WERI-Rb-1 (cell line): ENCODE measurements around the gene ALOXE3.

Experiments used
- DNase-seq: peaks from one replicate; pipeline ENCODE4 v3.0.0-alpha.2; 2020
- H3K27ac ChIP-seq: fragments of 250-450 bp; sonication (Bioruptor Pico); 2 replicates; pipeline ENCODE4 v1.5.1; 2020; ENCODE audit warnings: mild to moderate bottlenecking, moderate library complexity
- H3K27me3 ChIP-seq: fragments of 250-450 bp; sonication (Bioruptor Pico); 2 replicates; pipeline ENCODE4 v1.5.1; 2021; ENCODE audit warnings: mild to moderate bottlenecking, low read depth, moderate library complexity; ENCODE audit not compliant: insufficient read depth, severe bottlenecking
- H3K36me3 ChIP-seq: fragments of 250-450 bp; sonication (Bioruptor Pico); 2 replicates; pipeline ENCODE4 v1.5.1; 2020; ENCODE audit warnings: mild to moderate bottlenecking, moderate library complexity
- H3K4me3 ChIP-seq: 2 replicates; pipeline ENCODE4 v1.5.1; 2011; ENCODE audit warnings: low read depth, mild to moderate bottlenecking, control low read depth, low read length
- H3K9me3 ChIP-seq: fragments of 250-450 bp; sonication (Bioruptor Pico); 2 replicates; pipeline ENCODE4 v1.5.1; 2021; ENCODE audit warnings: mild to moderate bottlenecking, moderate library complexity; ENCODE audit not compliant: severe bottlenecking
- TF ChIP-seq, protein P1 (sequence below): IDR thresholded peaks from 2 replicates; pipeline ENCODE4 v1.5.1; 2011; ENCODE audit warnings: low read depth, mild to moderate bottlenecking, control low read depth, inconsistent platforms, low read length

ALOXE3 gene

DNA sequence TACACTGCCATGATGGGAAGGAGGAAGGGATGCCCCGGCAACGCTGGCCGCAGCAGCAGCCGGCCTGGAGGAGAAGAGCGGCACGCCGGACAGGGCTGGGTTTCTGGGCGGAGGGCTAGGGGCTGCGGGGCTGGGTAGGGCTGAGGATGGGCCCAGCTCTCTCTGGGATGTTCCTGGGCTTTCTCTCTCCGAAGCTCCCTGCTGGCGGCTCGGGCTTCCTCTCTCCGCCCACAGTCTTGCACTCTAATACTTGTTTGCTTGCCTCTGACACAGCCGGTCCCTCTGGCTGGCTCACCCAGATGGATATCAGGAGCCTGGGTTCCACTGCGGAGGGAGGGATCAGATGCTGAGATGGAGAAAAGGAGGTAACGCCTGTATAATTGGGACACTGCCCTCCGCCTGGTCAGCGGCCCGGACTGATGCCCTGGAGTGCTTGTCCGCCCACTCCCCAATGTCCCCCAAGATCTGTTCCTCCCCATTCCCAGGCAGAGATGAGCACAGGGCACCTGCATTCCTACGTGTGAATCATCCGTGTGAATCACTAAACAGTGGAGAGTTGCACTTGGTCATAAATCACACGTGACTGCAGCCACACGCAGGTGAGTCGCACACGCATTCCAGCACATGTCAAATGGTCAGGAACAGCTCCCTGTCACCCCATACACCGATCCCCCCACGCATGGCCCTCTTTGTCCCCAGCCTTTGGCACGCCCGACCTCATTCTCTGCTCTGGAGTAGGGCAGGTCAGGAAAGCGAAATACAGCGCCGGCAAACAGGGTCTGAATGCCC lies at the start of gene ALOXE3:
ALOXE3 (minus strand) TSS at position 535 of the 789 bp plus-strand sequence; CDS start at position 11, 524 bp downstream.
- peak within 1 kb of the TSS; percentile 56 for H3K4me3 ChIP-seq
- H3K36me3 ChIP-seq, result no peaks in the 10 kb centered on the region
- H3K27me3 ChIP-seq, result peaks cover 16% of the 10 kb centered on the region
- peak; percentile 27 for DNase-seq
- H3K9me3 ChIP-seq, result no peaks in the 10 kb centered on the region
- peak within 1 kb of the TSS; percentile 40; the same call in 1 of the 2 replicates for H3K27ac ChIP-seq
- TF ChIP-seq, protein P1, sequence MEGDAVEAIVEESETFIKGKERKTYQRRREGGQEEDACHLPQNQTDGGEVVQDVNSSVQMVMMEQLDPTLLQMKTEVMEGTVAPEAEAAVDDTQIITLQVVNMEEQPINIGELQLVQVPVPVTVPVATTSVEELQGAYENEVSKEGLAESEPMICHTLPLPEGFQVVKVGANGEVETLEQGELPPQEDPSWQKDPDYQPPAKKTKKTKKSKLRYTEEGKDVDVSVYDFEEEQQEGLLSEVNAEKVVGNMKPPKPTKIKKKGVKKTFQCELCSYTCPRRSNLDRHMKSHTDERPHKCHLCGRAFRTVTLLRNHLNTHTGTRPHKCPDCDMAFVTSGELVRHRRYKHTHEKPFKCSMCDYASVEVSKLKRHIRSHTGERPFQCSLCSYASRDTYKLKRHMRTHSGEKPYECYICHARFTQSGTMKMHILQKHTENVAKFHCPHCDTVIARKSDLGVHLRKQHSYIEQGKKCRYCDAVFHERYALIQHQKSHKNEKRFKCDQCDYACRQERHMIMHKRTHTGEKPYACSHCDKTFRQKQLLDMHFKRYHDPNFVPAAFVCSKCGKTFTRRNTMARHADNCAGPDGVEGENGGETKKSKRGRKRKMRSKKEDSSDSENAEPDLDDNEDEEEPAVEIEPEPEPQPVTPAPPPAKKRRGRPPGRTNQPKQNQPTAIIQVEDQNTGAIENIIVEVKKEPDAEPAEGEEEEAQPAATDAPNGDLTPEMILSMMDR, result no peak

DNA sequence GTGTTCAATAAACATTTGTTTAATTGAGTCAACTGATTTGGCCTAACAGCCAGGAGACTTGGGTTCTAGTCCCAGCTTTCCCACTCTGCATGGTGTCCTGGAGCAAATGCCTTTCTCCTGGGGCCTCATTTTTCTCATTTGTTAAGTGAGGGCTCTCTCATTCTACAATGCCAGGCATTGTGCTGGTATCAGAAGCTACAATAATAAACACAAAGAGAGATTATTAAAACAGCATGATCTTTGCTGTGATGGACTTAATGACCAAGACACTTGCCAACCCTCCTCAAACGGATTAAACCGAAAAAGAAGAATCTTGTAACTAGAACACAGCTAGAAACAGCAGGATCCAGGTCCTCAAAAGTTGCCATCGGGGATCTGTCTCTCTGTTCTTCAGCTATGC lies 49.2 kb upstream of the ALOXE3 start:
- TF ChIP-seq, protein P1, result no peak
- Histone ChIP-seq H3K27ac (no peak overlapping the region), H3K27me3 (no peaks in the 10 kb centered on the region), H3K4me3 (no peak overlapping the region), H3K9me3 (no peaks in the 10 kb centered on the region), H3K36me3 (peaks cover 1% of the 10 kb centered on the region; the same call in 1 of the 2 replicates)
- DNase-seq, result no peak

DNA sequence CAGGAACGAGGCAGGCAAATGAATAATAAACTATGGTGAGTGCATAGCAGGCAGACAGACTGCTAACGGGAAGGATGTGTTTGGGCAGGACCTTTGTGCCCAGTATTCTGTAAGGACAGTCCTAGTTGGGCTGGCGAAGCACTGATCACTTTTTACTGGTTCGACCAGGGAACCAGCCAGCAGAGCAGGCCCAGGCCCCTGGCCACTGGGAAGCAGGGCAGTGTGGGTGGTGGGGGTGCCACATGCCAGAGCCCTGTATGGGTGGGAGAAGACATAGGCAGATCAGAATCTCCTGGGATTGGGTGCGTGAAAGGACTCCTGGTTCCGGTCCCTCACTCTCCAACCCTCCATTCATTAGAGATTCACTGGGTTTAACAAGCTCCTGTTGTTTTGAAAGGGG lies 48.4 kb upstream of the ALOXE3 start:
- Histone ChIP-seq H3K27me3 (no peaks in the 10 kb centered on the region), H3K27ac (no peak overlapping the region), H3K4me3 (no peak overlapping the region), H3K36me3 (peaks cover 7% of the 10 kb centered on the region), H3K9me3 (no peaks in the 10 kb centered on the region)
- TF ChIP-seq, protein P1, result no peak
- DNase-seq, result no peak

DNA sequence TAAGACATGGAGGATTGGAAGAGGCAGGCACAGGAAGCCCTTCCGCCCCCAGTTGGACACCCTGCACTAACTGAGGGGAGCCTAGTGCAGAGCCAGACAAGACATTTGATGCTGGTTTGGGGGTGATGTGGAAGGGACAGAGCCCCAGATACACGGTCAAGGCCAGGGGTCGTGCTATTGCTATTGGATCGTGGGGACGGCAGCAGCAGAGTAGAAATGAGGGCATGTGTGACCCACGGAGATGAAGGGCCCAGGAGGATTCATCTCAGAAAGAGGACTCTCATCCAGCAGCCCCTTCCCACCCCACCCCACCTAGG lies 46.5 kb upstream of the ALOXE3 start:
- peak overlapping the region; percentile 98 for H3K27ac ChIP-seq
- peaks cover 21% of the 10 kb centered on the region for H3K36me3 ChIP-seq
- no peaks in the 10 kb centered on the region for H3K27me3 ChIP-seq
- no peak for DNase-seq
- TF ChIP-seq, protein P1, result no peak
- no peaks in the 10 kb centered on the region for H3K9me3 ChIP-seq
- H3K4me3 ChIP-seq, result peak overlapping the region; percentile 82

DNA sequence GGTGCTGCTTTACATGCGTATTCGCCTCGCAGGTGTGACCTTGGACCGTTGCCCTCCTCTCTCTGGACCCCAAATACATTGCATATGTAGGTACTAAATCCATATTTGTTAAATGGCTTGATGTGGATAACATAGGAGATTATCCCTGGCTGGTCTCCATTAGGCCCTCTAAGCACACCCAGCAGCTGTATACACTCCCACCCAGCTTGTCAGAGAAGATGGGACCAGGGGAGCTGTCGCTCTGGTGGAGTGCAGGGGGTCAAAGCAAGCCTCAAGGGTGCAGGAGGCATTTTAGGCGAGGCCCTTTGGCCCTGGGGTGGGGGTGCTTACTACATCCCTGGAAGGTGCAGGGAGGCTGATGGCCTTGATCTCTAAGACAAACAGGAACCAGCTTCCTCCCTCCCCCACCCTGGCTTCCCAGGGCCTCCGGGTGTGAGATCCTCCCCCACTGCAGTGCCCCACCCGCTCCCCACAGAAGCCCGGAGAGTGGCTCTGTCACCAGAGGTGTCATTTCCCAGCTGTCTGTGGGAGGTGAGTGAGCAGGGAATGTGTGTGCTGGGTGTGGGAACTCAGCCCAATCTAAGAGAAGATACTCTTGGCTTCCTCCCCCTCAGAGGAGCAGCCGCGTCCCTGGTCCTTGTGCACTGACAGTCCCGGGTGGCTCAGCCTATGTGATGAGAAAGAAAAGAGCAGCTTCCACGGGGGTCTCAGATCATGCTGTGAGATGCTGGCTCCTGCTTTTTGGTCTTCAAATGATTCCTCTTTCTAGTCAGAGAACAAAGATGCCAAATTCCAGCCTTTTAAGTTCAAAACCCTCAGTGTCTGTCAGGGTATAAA lies 45.9 kb upstream of the ALOXE3 start:
- Histone ChIP-seq H3K9me3 (no peaks in the 10 kb centered on the region), H3K27me3 (no peaks in the 10 kb centered on the region), H3K4me3 (peak overlapping the region; percentile 82), H3K27ac (peak overlapping the region; percentile 98), H3K36me3 (peaks cover 27% of the 10 kb centered on the region)
- DNase-seq, result peak; percentile 88
- TF ChIP-seq, protein P1, result no peak
